Measurements from ENCODE around the gene UNC45B.
"Not testable (repeated sequence)": the region's sequence is repeated elsewhere in the genome, so short reads cannot be mapped to it uniquely, and the experiment has no call there.

UNC45B gene

GRCh38 chr17:35170968-35171771, 23.6 kb downstream of the UNC45B start:
- FAIRE-seq = no peak

- FAIRE-seq = no peak
Measured at GRCh38 chr17:35171834-35172233, 24.2 kb downstream of the UNC45B start.

GRCh38 chr17:35172321-35172720, 24.7 kb downstream of the UNC45B start:
- not testable (repeated sequence) for FAIRE-seq

DNA sequence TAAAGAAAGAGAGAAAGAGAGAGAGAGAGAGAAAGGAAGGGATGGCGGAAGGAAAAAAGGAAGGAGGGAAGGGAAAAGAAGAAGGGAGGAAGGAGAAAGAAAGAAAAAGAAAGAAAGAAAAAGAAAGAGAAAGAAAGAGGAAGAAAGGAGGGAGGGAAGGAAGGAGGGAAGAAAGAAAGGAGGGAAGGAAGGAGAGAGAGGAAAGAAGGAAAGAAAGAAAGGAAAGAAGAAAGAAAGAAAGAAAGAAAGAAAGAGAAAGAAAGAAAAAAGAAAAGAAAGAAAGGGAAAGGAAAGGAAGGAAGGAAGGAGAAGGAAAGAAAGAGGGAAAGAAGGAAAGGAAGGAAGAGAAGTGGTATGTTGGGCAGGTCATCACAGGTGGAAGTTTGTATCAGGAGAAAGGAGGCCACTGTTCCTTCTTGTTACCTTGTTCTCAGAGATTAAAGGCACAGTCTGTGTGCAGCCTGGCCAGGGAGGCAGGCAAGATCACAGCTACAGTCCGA, 27.3 kb downstream of the UNC45B start:
- no peak for FAIRE-seq

GRCh38 chr17:35175638-35176415, 28.2 kb downstream of the UNC45B start:
- FAIRE-seq = no peak

- no peak for FAIRE-seq
Measured at GRCh38 chr17:35176897-35177296, 29.3 kb downstream of the UNC45B start.

GRCh38 chr17:35179379-35179778, 31.8 kb downstream of the UNC45B start:
- FAIRE-seq = not testable (repeated sequence)

DNA sequence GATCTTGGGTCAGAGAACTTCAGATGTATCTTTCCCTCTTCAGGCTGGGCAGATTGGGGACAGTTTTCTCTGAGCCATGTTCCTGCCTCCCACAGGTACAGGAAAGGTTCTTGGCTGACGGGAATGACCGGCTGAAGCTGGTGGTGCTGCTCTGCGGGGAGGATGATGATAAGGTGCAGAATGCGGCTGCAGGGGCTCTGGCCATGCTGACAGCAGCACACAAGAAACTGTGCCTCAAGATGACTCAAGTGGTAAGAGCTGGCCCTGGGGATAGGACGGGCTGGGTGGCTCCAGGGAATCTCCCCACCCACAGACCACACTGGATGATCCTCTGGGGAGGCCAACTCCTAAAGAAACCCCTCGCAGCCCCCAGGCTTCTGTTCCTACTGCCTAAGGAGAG, 35.7 kb downstream of the UNC45B start:
- no peak for FAIRE-seq

DNA sequence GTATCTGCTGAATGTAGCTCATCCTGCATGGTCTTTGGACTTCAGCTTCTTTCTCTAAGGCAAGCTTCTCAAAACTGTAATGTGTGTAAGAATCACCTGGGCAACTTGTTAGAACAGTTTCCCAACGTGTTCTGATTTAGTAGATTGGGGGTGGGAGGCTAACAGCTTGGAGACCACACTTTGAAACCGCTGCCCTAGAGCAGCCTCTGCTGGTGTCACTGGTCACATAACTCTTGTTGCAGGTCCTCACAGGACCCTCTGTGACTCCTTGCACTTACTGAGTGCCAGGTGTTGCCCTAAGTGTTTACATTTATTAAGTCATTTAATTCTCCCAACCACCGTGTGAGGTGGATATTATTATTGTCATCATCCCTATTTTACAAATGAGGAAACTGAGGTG, 36.7 kb downstream of the UNC45B start:
- FAIRE-seq = no peak

DNA sequence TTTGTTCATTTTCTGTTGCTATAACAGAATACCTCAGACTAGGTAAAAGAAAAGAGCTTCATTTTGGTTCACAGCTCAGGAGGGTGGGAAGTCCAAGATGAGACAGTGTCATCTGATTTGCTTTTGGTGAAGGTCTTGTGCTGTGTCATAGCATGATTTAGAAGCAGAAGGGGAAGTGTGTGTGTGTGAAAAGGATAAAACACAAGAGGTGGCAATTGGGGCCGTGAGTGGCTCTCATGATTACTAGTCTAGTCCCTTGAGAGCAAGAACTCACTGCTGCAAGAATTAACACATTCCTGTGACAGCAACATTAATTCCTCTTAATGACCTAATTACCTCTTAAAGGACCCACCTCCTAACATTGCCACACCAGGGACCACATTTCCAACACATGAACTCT, 38.2 kb downstream of the UNC45B start:
- FAIRE-seq = no peak

- no peak for FAIRE-seq
Measured at GRCh38 chr17:35187481-35187880, 39.9 kb downstream of the UNC45B start.

GRCh38 chr17:35188111-35188510, 40.5 kb downstream of the UNC45B start:
- no peak for FAIRE-seq

DNA sequence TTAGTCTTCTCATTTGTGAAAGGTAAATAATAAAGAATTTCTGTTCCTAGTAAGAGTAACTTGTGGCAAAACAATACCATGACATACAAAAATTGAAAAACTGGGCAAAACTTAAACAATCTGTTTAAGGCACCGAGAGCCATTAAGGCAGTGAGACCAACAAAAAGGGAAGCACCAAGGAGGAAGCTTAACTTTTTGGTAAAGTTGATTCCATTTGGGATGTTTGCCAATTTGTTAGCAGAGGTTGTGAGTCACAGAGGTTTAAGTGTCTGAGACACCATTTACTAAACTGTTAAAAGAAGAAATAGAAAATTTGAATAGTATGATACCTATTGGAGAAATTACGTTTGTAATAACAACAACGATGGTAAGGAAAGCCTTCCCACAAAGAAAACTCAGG, 41.7 kb downstream of the UNC45B start:
- no peak for FAIRE-seq

DNA sequence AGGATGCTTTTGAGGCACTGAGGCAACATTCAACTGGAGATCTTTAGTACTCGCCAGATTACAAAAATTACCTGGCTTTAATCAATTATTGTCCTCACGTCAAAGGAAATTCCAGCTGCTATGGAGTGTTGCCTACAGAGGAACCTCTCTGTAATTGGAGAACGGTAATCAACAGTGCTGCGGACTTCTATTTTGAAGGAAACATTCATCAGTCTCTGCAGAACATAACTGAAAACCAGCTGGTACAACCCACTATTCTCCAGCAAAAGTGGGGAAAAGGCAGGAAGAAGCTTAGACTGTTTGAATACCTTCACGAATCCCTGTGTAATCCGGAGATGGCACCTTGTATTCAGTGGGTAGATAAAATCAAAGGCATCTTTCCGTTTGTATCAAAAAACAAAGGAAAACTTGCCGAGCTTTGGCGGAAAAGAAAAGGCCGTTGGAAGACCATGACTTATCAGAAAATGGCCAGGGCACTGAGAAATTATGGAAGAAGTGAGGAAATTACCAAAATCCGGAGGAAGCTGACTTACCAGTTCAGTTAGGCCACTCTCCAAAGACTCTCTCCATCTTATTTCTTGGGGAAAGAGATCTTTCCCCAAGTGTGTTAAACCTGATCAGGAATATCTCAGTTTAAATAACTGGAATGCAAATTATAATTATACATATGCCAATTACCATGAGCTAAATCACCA, 43.5 kb downstream of the UNC45B start:
- FAIRE-seq = no peak

DNA sequence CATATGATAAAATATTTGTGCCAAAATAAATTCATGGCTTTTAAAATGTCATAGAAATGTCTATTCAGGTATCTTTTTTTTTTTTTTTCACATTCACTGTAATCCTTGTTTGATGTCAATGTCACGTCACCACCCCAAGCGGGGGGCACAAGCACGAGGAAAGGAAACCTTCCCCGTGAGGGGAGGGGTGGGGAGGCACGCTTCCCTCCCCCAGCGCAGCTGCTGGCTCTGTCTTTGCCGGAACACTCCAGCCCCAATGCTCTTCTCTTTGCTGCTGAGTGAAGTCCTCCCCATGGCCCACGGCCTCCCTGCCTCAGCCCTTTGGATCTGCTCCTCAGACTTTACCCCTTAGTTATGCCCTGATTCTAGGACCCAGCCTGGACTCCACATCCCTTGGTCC, 45.1 kb downstream of the UNC45B start:
- no peak for FAIRE-seq

DNA sequence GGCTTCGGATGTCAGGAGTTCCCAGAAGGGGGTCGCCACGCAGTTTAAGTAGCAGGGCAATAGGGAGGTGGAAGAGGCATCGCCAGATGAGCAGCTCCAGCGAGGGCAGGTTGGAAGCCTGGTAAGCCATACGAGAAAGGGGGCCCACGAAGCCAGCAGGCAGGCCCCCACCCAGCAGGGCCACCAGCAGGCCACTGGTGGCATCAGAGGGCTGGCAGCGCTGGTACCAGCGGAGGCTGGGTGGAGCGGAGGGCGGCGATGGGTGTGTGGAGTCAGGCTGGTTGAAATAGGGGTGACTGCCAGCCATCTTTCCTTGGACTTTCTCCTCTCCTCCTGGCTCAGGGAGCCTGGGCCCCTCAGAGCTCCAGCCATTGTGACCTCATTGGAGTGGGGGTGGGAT, 46.4 kb downstream of the UNC45B start, which contains the start of gene SLC35G3:
TSS of gene SLC35G3 (minus strand) at position 393 of the 400 bp plus-strand sequence. CDS start at position 307, 86 bp downstream.
- not testable (repeated sequence) for FAIRE-seq

DNA sequence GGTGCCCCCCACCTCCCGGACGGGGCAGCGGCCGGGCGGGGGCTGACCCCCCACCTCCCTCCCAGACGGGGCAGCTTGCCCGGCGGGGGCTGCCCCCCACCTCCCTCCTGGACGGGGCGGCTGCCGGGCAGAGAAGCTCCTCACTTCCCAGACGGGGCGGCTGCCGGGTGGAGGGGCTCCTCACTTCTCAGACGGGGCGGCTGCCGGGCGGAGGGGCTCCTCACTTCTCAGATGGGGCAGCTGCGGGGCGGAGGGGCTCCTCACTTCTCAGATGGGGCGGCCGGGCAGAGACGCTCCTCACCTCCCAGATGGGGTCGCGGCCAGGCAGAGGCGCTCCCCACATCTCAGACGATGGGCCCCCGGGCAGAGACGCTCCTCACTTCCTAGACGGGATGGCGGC, 47.4 kb downstream of the UNC45B start:
- FAIRE-seq = not testable (repeated sequence)

GRCh38 chr17:35202582-35202981, 55.0 kb downstream of the UNC45B start:
- FAIRE-seq = not testable (repeated sequence)

DNA sequence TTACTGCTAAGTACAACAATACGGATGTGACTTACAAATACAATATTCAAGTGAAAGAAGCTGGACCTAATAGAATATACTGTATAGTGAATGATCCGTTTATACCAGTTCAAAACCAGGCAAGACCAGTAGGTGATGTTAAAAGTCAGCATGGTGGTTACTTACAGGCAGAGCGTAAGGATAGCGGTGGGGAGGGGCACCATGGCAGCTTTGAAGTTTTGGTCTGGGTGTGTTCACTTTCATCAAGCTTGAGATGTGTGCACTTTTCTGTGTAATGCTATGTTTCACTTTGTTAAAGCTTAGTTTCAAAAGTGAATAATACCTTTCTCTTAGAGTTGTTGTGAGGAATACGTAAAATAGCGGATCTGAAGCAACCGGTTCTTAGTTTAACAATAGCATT, 63.1 kb downstream of the UNC45B start:
- FAIRE-seq = no peak

- FAIRE-seq = no peak
Measured at GRCh38 chr17:35212668-35213067, 65.1 kb downstream of the UNC45B start.

- FAIRE-seq = no peak
Measured at GRCh38 chr17:35213412-35213940, 65.9 kb downstream of the UNC45B start.

DNA sequence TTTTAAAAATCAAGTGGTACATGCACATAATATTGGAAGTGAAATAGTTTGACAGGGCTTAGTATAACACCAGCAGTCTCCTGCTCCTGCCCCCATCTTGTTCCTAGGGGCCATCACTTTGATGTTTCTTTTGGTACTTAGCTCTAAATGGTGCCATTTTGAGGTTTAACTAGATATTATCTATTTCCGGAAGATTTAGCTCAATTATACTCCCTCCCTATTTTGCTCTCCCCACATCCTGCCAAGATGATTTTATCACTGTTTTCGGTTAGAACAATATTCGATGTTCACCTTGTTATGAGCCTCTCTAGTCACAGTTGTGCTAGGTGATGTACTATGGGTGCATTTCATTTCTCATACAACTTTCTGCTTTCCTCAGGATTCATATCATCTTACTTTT, 66.6 kb downstream of the UNC45B start:
- FAIRE-seq = no peak
